Measurements from ENCODE around the gene KSR1.

- TF ChIP-seq EGR1 (IDR thresholded peaks at IDR 0.05; ENCODE audit: borderline replicate concordance, low read depth, low read length) = no peak
- TF ChIP-seq TBP (IDR thresholded peaks at IDR 0.05; ENCODE audit: low read depth, low read length) = no peak
- no peak for TF ChIP-seq SIN3A (conservative IDR thresholded peaks at IDR 0.05 in 1 of 2, IDR thresholded peaks at IDR 0.05 in 1 of 2; ENCODE audit: low read depth in 1 of 2, low read length in 2 of 2)
- TF ChIP-seq FOSL1 (IDR thresholded peaks at IDR 0.05; ENCODE audit: insufficient read depth, low read depth, low read length) = no peak
- TF ChIP-seq, protein P1, sequence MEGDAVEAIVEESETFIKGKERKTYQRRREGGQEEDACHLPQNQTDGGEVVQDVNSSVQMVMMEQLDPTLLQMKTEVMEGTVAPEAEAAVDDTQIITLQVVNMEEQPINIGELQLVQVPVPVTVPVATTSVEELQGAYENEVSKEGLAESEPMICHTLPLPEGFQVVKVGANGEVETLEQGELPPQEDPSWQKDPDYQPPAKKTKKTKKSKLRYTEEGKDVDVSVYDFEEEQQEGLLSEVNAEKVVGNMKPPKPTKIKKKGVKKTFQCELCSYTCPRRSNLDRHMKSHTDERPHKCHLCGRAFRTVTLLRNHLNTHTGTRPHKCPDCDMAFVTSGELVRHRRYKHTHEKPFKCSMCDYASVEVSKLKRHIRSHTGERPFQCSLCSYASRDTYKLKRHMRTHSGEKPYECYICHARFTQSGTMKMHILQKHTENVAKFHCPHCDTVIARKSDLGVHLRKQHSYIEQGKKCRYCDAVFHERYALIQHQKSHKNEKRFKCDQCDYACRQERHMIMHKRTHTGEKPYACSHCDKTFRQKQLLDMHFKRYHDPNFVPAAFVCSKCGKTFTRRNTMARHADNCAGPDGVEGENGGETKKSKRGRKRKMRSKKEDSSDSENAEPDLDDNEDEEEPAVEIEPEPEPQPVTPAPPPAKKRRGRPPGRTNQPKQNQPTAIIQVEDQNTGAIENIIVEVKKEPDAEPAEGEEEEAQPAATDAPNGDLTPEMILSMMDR (IDR thresholded peaks at IDR 0.05; ENCODE audit: control extremely low read depth in 1 of 3, insufficient read depth in 1 of 3, low read depth in 1 of 3, low read length in 3 of 3) = no peak
- TF ChIP-seq CREB1 (IDR thresholded peaks at IDR 0.05) = no peak
- no peak for TF ChIP-seq POLR2A (IDR thresholded peaks at IDR 0.05; ENCODE audit: control extremely low read depth in 1 of 2, low read depth in 2 of 2, low read length in 2 of 2)
- TF ChIP-seq MAX (IDR thresholded peaks at IDR 0.05) = no peak
- no peak for TF ChIP-seq CHD2 (IDR thresholded peaks at IDR 0.05; ENCODE audit: low read length)
- TF ChIP-seq, protein P2, sequence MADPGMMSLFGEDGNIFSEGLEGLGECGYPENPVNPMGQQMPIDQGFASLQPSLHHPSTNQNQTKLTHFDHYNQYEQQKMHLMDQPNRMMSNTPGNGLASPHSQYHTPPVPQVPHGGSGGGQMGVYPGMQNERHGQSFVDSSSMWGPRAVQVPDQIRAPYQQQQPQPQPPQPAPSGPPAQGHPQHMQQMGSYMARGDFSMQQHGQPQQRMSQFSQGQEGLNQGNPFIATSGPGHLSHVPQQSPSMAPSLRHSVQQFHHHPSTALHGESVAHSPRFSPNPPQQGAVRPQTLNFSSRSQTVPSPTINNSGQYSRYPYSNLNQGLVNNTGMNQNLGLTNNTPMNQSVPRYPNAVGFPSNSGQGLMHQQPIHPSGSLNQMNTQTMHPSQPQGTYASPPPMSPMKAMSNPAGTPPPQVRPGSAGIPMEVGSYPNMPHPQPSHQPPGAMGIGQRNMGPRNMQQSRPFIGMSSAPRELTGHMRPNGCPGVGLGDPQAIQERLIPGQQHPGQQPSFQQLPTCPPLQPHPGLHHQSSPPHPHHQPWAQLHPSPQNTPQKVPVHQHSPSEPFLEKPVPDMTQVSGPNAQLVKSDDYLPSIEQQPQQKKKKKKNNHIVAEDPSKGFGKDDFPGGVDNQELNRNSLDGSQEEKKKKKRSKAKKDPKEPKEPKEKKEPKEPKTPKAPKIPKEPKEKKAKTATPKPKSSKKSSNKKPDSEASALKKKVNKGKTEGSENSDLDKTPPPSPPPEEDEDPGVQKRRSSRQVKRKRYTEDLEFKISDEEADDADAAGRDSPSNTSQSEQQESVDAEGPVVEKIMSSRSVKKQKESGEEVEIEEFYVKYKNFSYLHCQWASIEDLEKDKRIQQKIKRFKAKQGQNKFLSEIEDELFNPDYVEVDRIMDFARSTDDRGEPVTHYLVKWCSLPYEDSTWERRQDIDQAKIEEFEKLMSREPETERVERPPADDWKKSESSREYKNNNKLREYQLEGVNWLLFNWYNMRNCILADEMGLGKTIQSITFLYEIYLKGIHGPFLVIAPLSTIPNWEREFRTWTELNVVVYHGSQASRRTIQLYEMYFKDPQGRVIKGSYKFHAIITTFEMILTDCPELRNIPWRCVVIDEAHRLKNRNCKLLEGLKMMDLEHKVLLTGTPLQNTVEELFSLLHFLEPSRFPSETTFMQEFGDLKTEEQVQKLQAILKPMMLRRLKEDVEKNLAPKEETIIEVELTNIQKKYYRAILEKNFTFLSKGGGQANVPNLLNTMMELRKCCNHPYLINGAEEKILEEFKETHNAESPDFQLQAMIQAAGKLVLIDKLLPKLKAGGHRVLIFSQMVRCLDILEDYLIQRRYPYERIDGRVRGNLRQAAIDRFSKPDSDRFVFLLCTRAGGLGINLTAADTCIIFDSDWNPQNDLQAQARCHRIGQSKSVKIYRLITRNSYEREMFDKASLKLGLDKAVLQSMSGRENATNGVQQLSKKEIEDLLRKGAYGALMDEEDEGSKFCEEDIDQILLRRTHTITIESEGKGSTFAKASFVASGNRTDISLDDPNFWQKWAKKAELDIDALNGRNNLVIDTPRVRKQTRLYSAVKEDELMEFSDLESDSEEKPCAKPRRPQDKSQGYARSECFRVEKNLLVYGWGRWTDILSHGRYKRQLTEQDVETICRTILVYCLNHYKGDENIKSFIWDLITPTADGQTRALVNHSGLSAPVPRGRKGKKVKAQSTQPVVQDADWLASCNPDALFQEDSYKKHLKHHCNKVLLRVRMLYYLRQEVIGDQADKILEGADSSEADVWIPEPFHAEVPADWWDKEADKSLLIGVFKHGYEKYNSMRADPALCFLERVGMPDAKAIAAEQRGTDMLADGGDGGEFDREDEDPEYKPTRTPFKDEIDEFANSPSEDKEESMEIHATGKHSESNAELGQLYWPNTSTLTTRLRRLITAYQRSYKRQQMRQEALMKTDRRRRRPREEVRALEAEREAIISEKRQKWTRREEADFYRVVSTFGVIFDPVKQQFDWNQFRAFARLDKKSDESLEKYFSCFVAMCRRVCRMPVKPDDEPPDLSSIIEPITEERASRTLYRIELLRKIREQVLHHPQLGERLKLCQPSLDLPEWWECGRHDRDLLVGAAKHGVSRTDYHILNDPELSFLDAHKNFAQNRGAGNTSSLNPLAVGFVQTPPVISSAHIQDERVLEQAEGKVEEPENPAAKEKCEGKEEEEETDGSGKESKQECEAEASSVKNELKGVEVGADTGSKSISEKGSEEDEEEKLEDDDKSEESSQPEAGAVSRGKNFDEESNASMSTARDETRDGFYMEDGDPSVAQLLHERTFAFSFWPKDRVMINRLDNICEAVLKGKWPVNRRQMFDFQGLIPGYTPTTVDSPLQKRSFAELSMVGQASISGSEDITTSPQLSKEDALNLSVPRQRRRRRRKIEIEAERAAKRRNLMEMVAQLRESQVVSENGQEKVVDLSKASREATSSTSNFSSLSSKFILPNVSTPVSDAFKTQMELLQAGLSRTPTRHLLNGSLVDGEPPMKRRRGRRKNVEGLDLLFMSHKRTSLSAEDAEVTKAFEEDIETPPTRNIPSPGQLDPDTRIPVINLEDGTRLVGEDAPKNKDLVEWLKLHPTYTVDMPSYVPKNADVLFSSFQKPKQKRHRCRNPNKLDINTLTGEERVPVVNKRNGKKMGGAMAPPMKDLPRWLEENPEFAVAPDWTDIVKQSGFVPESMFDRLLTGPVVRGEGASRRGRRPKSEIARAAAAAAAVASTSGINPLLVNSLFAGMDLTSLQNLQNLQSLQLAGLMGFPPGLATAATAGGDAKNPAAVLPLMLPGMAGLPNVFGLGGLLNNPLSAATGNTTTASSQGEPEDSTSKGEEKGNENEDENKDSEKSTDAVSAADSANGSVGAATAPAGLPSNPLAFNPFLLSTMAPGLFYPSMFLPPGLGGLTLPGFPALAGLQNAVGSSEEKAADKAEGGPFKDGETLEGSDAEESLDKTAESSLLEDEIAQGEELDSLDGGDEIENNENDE (IDR thresholded peaks at IDR 0.05; ENCODE audit: insufficient replicate concordance, low read length) = no peak
- TF ChIP-seq USF2 (IDR thresholded peaks at IDR 0.05; ENCODE audit: low read length) = no peak
- no peak for TF ChIP-seq SP1 (IDR thresholded peaks at IDR 0.05; ENCODE audit: low read depth, low read length)
- no peak for TF ChIP-seq SUZ12 (IDR thresholded peaks at IDR 0.05; ENCODE audit: low read length)
- TF ChIP-seq CEBPB (IDR thresholded peaks at IDR 0.05; ENCODE audit: low read depth, low read length) = no peak
Measured at GRCh38 chr17:27498615-27499309, 42.5 kb downstream of the KSR1 start.

Measured in H1 (cell line).